Stimulated activated naive B cell treated with anti-CD40 and anti-IgM and Interleukin-4, amounts not matched to agents 10 μg/mL and 1 μg/mL and 100 μg/mL, for 72 hours (primary cell): ENCODE measurements around the gene RNU1-3.
"Not testable (repeated sequence)": the region's sequence is repeated elsewhere in the genome, so short reads cannot be mapped to it uniquely, and the experiment has no call there.

Source experiments
- ATAC-seq, 2 donors: fragments of 150-1000 bp; cut with Tn5 transposase; replicated peaks; 2 replicates each; pipeline ENCODE4 v1.10.0; 2021; ENCODE audit warnings: moderate library complexity in 1 of 2
- DNase-seq: peaks from one replicate; pipeline ENCODE4 v3.0.0; 2021
- H3K27ac Mint-ChIP-seq: one replicate; pipeline ENCODE4 v1.8.0; 2022; ENCODE audit warnings: mild to moderate bottlenecking, mixed read lengths
- H3K27me3 Mint-ChIP-seq, 2 donors: one replicate each; pipeline ENCODE4 v1.8.0; 2022; ENCODE audit warnings: mixed read lengths in 2 of 2
- H3K36me3 Mint-ChIP-seq, 2 donors: one replicate each; pipeline ENCODE4 v1.8.0; 2022; ENCODE audit warnings: mixed read lengths in 2 of 2, mild to moderate bottlenecking in 1 of 2
- H3K4me1 Mint-ChIP-seq, 2 donors: one replicate each; pipeline ENCODE4 v1.8.0; 2022; ENCODE audit warnings: mixed read lengths in 2 of 2, mild to moderate bottlenecking in 1 of 2
- H3K4me3 Mint-ChIP-seq, 2 donors: one replicate each; pipeline ENCODE4 v1.8.0; 2022; ENCODE audit warnings: mild to moderate bottlenecking in 2 of 2, mixed read lengths in 2 of 2, moderate library complexity in 1 of 2
- H3K9me3 Mint-ChIP-seq, 2 donors: one replicate each; pipeline ENCODE4 v1.8.0; 2022; ENCODE audit warnings: mixed read lengths in 2 of 2, mild to moderate bottlenecking in 1 of 2

RNU1-3 gene

DNA sequence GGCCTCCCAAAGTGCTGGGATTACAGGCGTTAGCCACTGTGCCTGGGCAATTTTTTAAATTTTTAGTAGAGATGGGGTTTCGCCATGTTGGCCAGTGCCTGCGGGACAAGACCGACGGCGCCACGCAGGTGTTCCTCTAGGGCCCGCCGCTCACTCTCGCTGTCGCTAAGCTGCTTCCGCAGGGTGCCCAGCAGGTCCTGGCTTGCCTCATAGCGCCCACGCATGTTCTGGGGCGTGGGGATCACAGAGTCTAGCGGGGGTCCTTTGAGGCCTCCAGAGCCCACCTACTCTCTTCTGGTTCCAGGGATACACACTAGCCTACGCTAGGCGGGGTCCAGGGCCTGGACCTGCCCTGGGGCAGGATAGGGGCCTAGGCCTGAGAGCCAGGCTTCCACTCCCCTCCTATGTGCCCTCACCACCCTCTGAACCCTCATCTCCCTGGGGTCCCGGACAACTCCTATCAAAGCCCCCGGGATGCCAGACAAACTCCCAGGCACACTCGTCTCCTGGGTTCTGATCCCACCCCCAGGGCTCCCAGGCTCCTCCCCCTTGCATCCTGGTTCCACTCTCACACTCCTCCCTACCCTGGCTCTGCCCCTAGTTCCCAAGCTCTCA lies 36.7 kb downstream of the RNU1-3 start:
- H3K9me3 Mint-ChIP-seq, H3K4me3 Mint-ChIP-seq, ATAC-seq, DNase-seq, H3K4me1 Mint-ChIP-seq, H3K27me3 Mint-ChIP-seq: not testable (repeated sequence)
- Mint-ChIP-seq H3K36me3 (peaks cover 73 to 79% of the 10 kb centered on the region in 2 donors), H3K27ac (peak overlapping the region; percentile 49)

DNA sequence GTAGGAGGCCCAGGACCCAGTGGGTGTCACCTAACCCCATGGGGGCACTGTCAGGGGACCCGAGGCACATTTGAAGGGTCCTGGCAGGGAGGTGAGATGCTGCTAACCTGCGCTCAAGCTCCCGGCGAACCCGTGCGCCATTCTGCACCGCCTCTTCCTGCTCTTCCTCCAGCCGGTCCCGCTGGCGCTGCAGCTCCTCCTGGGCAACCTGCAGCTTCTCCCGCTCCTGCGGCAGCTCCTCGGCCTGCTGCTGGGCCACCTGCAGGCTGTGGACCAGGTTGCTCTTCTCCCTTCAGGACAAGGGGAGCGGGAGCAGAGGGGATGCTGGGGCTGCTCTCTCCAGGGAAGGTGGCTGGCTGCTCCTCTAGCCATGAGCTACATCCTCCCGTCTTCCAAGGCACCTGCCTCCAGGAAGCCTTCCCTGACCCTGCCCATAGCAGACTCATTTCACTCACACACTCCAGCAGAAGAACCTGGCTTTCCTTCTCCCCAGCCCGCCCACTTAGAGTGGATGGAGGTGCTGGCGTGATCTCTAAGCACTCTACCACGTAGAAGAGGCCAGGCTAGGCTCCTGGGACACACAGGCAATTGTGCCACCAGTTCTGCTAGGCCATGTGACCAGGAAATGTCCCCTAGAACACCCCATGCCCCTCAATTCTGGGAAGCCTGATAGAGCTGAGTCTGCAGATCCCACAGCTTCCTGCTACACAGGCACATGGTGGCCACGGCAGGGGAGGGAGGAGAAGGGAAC lies 38.2 kb downstream of the RNU1-3 start:
- peaks cover 0 to 4% of the 10 kb centered on the region in 2 donors for H3K4me1 Mint-ChIP-seq
- no peak overlapping the region for H3K4me3 Mint-ChIP-seq
- H3K36me3 Mint-ChIP-seq: peaks cover 59 to 70% of the 10 kb centered on the region in 2 donors
- no peaks in the 10 kb centered on the region for H3K27me3 Mint-ChIP-seq
- H3K27ac Mint-ChIP-seq: peak overlapping the region; percentile 4
- no peaks in the 10 kb centered on the region for H3K9me3 Mint-ChIP-seq
- ATAC-seq (no peak), DNase-seq (no peak)

DNA sequence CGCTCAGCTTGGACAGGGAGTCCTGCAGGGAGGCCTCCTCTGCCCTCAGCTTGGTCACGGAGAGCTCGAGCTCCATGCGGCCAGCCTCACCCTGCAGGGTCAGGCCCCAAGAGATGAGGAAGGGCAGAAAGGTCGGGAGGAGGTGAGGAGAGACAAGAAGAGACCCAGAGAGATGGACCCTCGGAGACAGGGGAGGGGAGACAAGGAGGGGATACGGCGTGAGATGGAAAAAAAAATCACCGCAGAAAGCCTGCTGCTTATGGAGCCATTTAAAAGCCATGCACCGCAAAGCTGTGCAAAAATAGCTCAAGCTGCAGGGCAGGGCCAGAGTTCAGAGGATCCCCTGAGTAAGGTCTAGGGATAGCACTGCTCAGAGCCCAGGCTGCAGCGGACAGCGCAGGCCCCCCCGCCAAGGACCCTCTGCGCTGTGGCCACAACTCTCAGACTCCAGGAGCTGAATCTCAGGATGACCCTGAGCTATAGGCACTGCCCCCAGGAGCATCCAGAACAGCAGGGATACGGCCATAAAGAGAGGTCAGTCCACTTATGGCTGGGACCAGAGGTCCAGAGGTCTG lies 40.3 kb downstream of the RNU1-3 start:
- H3K4me1 Mint-ChIP-seq, DNase-seq, H3K27me3 Mint-ChIP-seq, ATAC-seq, H3K27ac Mint-ChIP-seq, H3K4me3 Mint-ChIP-seq, H3K9me3 Mint-ChIP-seq: not testable (repeated sequence)
- peaks cover 39 to 52% of the 10 kb centered on the region in 2 donors for H3K36me3 Mint-ChIP-seq

DNA sequence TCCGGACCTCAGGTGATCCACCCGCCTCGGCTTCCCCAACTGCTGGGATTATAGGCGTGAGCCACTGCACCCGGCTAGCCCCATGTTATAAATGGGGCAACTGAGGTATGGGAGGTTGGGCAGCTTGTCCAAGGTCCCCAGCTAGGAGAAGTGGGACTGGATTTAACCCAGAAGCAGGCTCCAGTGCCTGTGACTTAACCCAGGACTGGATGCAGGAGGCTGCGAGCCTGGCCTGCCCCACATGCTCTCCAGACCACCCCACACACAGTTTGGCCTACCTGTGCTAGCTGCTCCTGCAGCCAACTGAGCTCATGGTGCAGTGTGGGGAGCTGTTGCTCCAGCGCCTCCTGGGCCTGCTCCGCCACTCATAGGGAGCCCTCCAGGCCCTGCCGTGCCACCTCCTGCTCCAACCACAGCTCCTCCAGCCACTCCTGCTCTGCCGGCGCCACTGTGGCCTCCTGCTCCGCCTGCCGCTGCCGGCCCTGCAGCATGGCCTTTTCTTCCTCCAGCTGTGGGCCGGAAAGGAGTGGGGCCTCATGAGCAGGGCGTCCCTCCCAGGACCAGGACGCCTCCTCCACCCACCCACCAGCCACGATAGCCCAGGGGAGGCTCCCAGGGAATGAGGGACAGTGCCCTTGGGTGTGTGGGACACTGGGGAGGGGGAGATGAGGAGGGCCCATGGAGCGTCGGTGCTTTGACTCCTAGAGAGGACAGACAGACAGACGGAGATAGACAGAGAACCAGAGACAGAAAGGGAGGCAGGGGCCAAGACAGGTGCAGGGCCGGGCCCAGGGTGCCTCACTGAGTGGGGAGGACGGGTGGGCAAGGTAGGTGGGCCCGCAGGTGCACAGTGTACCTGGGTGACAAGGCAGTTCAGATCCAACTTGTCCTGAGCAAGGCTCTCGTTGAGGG lies 41.0 kb downstream of the RNU1-3 start:
- peaks cover 0 to 4% of the 10 kb centered on the region in 2 donors for H3K4me1 Mint-ChIP-seq
- H3K36me3 Mint-ChIP-seq: peaks cover 33 to 46% of the 10 kb centered on the region in 2 donors
- DNase-seq (no peak), ATAC-seq (no peak)
- no peaks in the 10 kb centered on the region for H3K27me3 Mint-ChIP-seq
- no peaks in the 10 kb centered on the region for H3K9me3 Mint-ChIP-seq
- H3K27ac Mint-ChIP-seq: no peak overlapping the region
- H3K4me3 Mint-ChIP-seq: no peak overlapping the region

GRCh38 chr1:16623812-16624719 lies 42.7 kb downstream of the RNU1-3 start:
- H3K4me3 Mint-ChIP-seq, H3K9me3 Mint-ChIP-seq, H3K27ac Mint-ChIP-seq, H3K4me1 Mint-ChIP-seq, DNase-seq, H3K27me3 Mint-ChIP-seq: not testable (repeated sequence)
- H3K36me3 Mint-ChIP-seq: peaks cover 18 to 31% of the 10 kb centered on the region in 2 donors
- ATAC-seq: peak in 1 of 2 donors; percentile 9

DNA sequence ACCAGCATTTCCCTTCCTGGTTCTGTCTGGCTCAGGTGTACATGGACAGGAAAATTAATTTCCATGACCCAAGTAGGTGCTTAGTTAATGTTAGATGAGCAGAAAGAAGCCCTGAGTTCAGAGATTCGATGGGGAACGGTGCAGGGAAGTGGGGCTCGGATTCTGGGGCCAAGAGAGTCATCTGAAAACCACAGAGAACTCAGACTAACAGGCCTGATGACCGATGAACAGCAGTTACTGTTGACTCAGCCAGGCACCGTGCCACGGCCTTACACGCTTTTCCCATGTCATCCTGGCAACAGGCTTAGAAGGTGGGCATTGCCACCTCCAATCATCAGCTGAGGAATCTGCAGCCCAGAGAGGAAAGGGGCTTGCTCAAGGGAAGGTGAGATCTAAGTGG lies 43.4 kb downstream of the RNU1-3 start:
- H3K27ac Mint-ChIP-seq, DNase-seq, H3K27me3 Mint-ChIP-seq, H3K4me3 Mint-ChIP-seq, H3K4me1 Mint-ChIP-seq, ATAC-seq, H3K9me3 Mint-ChIP-seq: not testable (repeated sequence)
- H3K36me3 Mint-ChIP-seq: peaks cover 10 to 24% of the 10 kb centered on the region in 2 donors

- not testable (repeated sequence) for DNase-seq, H3K4me3 Mint-ChIP-seq, ATAC-seq, H3K27me3 Mint-ChIP-seq, H3K9me3 Mint-ChIP-seq, H3K27ac Mint-ChIP-seq, H3K4me1 Mint-ChIP-seq
- H3K36me3 Mint-ChIP-seq: peaks cover 0 to 14% of the 10 kb centered on the region in 2 donors
Measured at GRCh38 chr1:16621681-16622315, 45.0 kb downstream of the RNU1-3 start.

DNA sequence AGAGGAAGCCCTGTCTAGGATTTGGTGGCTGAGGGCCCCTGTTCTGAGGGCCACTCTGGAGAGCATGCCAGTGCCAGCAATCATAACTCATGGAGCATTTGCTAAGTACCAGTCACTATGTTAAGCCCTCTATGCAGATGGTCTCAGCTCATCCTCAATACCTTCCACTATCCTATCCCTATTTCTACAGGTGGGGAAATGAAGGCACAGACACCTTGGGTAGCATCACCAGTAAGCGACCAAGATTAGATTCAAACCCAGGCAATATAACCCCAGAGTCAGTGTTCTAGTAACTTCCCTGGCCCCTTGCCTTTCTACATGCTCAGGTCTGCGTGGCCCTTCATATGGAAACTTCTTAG lies 45.5 kb downstream of the RNU1-3 start:
- Mint-ChIP-seq H3K9me3 (no peaks in the 10 kb centered on the region), H3K27me3 (no peaks in the 10 kb centered on the region), H3K4me1 (peaks cover 0 to 1% of the 10 kb centered on the region in 2 donors), H3K27ac (no peak overlapping the region), H3K4me3 (no peak overlapping the region), H3K36me3 (peaks cover 0 to 13% of the 10 kb centered on the region in 2 donors)
- no peak for DNase-seq
- no peak for ATAC-seq

GRCh38 chr1:16619803-16620501 lies 46.8 kb downstream of the RNU1-3 start:
- not testable (repeated sequence) for H3K9me3 Mint-ChIP-seq, H3K4me1 Mint-ChIP-seq, H3K36me3 Mint-ChIP-seq, ATAC-seq, H3K4me3 Mint-ChIP-seq, H3K27ac Mint-ChIP-seq, H3K27me3 Mint-ChIP-seq
- DNase-seq: peak; percentile 6

DNA sequence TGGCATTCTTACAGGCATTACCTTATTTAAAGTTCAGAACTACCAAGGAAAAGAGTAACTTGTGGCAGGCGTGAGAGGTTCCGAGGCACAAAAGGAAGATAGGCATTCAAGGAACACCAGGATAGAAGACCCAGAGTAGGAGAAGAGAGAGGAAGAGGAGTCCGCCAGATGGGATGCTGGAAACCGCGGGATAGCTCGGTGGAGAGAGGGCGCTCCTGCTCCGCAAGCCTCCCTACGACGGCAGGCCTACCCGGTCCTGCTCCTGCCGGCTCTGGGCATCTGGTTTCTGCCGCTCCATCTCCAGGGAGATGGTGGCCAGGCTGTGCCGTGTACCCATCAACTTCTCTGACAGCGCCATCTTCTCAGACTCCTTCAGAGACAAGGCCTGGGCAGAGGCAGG lies 48.0 kb downstream of the RNU1-3 start:
- no peaks in the 10 kb centered on the region for H3K9me3 Mint-ChIP-seq
- DNase-seq (peak; percentile 13), ATAC-seq (no peak)
- no peaks in the 10 kb centered on the region for H3K4me1 Mint-ChIP-seq
- no peaks in the 10 kb centered on the region for H3K27me3 Mint-ChIP-seq
- H3K27ac Mint-ChIP-seq: no peak overlapping the region
- H3K4me3 Mint-ChIP-seq: no peak overlapping the region
- H3K36me3 Mint-ChIP-seq: no peaks in the 10 kb centered on the region

GRCh38 chr1:16617778-16618580 lies 48.8 kb downstream of the RNU1-3 start:
- Mint-ChIP-seq H3K27ac (no peak overlapping the region), H3K27me3 (no peaks in the 10 kb centered on the region), H3K4me3 (no peak overlapping the region), H3K36me3 (no peaks in the 10 kb centered on the region), H3K9me3 (no peaks in the 10 kb centered on the region), H3K4me1 (no peaks in the 10 kb centered on the region)
- DNase-seq (peak; percentile 0), ATAC-seq (no peak)

DNA sequence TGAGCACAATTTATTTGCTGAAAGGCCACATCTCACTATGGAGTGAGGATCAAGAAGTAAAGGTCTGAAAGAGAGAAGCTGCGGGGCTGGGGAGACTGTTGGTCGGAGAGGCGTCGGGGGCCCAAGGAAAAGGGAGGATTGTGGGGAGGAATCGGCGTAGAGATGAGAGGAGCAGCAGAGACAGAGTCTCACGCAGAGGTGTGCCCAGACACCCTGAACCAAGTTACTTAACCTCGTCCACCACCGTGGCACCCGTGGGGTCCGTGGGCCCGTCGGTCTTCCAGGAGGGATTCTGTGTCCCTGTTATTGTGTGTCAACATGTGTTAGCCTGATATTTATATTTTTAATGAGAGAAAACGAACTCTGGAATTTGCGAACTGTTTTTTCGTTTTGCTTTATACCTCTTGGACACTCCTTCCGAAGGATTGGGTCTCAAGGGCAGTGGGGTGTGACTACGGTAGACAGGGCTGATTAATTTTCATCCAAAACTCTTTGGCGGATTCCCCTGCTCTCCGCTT lies 49.6 kb downstream of the RNU1-3 start:
- Mint-ChIP-seq H3K27me3 (no peaks in the 10 kb centered on the region), H3K36me3 (no peaks in the 10 kb centered on the region), H3K4me1 (no peaks in the 10 kb centered on the region), H3K9me3 (no peaks in the 10 kb centered on the region), H3K4me3 (no peak overlapping the region), H3K27ac (no peak overlapping the region)
- ATAC-seq (no peak), DNase-seq (peak; percentile 6)
